H1 (cell line): ENCODE data around the gene IGF2R. TPM values are rescaled to one million over a fixed set of nuclear protein-coding genes. Genes with fewer than 3 reads are reported as not detected.

Experiments used
- CTCF ChIA-PET: fragments of 300-600 bp; sonication (Branson Sonifier 250); formaldehyde crosslinking; loops from one replicate; lab custom pipeline; 2021; ENCODE audit not compliant: partially characterized antibody; lab: Charles Lee
- POLR2A ChIA-PET: fragments of 300-600 bp; sonication (Branson Sonifier 250); formaldehyde crosslinking; loops from one replicate; lab custom pipeline; 2021; ENCODE audit warnings: inconsistent platforms; ENCODE audit not compliant: partially characterized antibody; lab: Charles Lee
- DNase-seq, 2 experiments: peaks; one replicate each; pipeline versions ENCODE4 v3.0.0 to v3.0.0-alpha.2; 2010 to 2022; ENCODE audit warnings: low spot score in 2 of 2, low read depth in 1 of 2, mixed read lengths in 1 of 2
- FAIRE-seq: peaks from 2 replicates; lab custom pipeline; 2011; peaks lifted over from hg19 to GRCh38; lab: Jason Lieb, UNC
- H2AFZ ChIP-seq: 2 replicates; pipeline ENCODE4 v1.8.1; 2012; ENCODE audit warnings: low read length, inconsistent platforms
- H2AK5ac ChIP-seq: 2 replicates; pipeline ENCODE4 v1.6.1; 2013; ENCODE audit warnings: low read depth, low read length
- H2BK120ac ChIP-seq: replicated peaks from 2 replicates; pipeline ENCODE3; 2013; ENCODE audit warnings: low read depth, low read length, inconsistent platforms
- H2BK12ac ChIP-seq: 2 replicates; pipeline ENCODE4 v1.6.1; 2013; ENCODE audit warnings: low read depth, low read length
- H2BK15ac ChIP-seq: 2 replicates; pipeline ENCODE4 v1.6.1; 2013; ENCODE audit warnings: low read length
- H2BK20ac ChIP-seq: 2 replicates; pipeline ENCODE4 v1.6.1; 2013; ENCODE audit warnings: low read length
- H2BK5ac ChIP-seq: 2 replicates; pipeline ENCODE4 v1.6.1; 2013; ENCODE audit warnings: low read depth, low read length
- H3K14ac ChIP-seq: 2 replicates; pipeline ENCODE4 v1.6.1; 2013; ENCODE audit warnings: inconsistent platforms; ENCODE audit not compliant: insufficient read length
- H3K18ac ChIP-seq: 2 replicates; pipeline ENCODE4 v1.6.1; 2013; ENCODE audit warnings: low read length; ENCODE audit errors: extremely low read depth
- H3K23ac ChIP-seq: 2 replicates; pipeline ENCODE4 v1.6.1; 2013; ENCODE audit warnings: inconsistent platforms; ENCODE audit not compliant: insufficient read length
- H3K23me2 ChIP-seq: 2 replicates; pipeline ENCODE4 v1.6.1; 2013; ENCODE audit warnings: low read depth, low read length
- H3K27ac ChIP-seq: 2 replicates; pipeline ENCODE4 v1.6.1; 2011; ENCODE audit warnings: low read depth, low read length, inconsistent platforms
- H3K27me3 ChIP-seq, 4 experiments: replicated peaks in 1 of 4; 1 replicate in 1 of 4; 2 replicates in 3 of 4; pipeline versions ENCODE4 v1.6.1 to v1.8.1; 2011 to 2013; ENCODE audit warnings: low read length in 3 of 4, mild to moderate bottlenecking in 3 of 4, inconsistent platforms in 2 of 4, mixed read lengths in 2 of 4, moderate library complexity in 1 of 4; ENCODE audit not compliant: control insufficient read depth in 3 of 4, insufficient read depth in 3 of 4; ENCODE audit errors: extremely low read depth in 1 of 4
- H3K36me3 ChIP-seq, 4 experiments: 2 replicates each; pipeline versions ENCODE4 v1.6.1 to v1.8.1; 2011 to 2013; ENCODE audit warnings: mild to moderate bottlenecking in 4 of 4, low read length in 3 of 4, moderate library complexity in 2 of 4, control low read depth in 1 of 4, inconsistent platforms in 1 of 4; ENCODE audit not compliant: insufficient read depth in 4 of 4, control insufficient read depth in 2 of 4
- H3K4ac ChIP-seq: replicated peaks from 2 replicates; pipeline ENCODE3; 2013; ENCODE audit warnings: low read length, low read depth, mixed read lengths, inconsistent platforms; ENCODE audit not compliant: insufficient read length
- H3K4me1 ChIP-seq, 4 experiments: replicated peaks in 1 of 4; 1 replicate in 1 of 4; 2 replicates in 3 of 4; pipeline versions ENCODE4 v1.6.1 to v1.8.1; 2011 to 2013; ENCODE audit warnings: low read length in 3 of 4, inconsistent platforms in 2 of 4, mixed read lengths in 1 of 4; ENCODE audit not compliant: insufficient read depth in 4 of 4, control insufficient read depth in 3 of 4
- H3K4me2 ChIP-seq, 2 experiments: 2 replicates each; pipeline versions ENCODE4 v1.6.1 to v1.8.1; 2011 to 2013; ENCODE audit warnings: low read depth in 2 of 2, low read length in 2 of 2, control low read depth in 1 of 2, inconsistent platforms in 1 of 2, mild to moderate bottlenecking in 1 of 2; ENCODE audit not compliant: insufficient read depth in 1 of 2
- H3K4me3 ChIP-seq, 4 experiments: fragments of 200-600, 300-600 bp in 1 of 4; sonication (generic), shearing (Covaris generic), sonication (Bioruptor Twin) in 1 of 4; 2 replicates each; pipeline versions ENCODE4 v1.5.1 to v1.8.1; 2011 to 2016; ENCODE audit warnings: low read length in 4 of 4, low read depth in 3 of 4, control low read depth in 2 of 4, inconsistent platforms in 2 of 4, mild to moderate bottlenecking in 2 of 4, mixed read lengths in 1 of 4, moderate library complexity in 1 of 4; ENCODE audit not compliant: insufficient read depth in 2 of 4; ENCODE audit errors: extremely low read depth in 1 of 4
- H3K56ac ChIP-seq: replicated peaks from 2 replicates; pipeline ENCODE3; 2013; ENCODE audit warnings: low read depth, mild to moderate bottlenecking, mixed read lengths, low read length, inconsistent platforms; ENCODE audit not compliant: insufficient read length
- H3K79me1 ChIP-seq: 2 replicates; pipeline ENCODE4 v1.6.1; 2013; ENCODE audit warnings: low read depth, low read length, control low read depth
- H3K79me2 ChIP-seq, 2 experiments: 2 replicates each; pipeline versions ENCODE4 v1.6.1 to v1.8.1; 2012 to 2013; ENCODE audit warnings: low read length in 2 of 2, mild to moderate bottlenecking in 2 of 2, inconsistent platforms in 1 of 2; ENCODE audit not compliant: insufficient read depth in 2 of 2, control insufficient read depth in 1 of 2
- H3K9ac ChIP-seq, 4 experiments: replicated peaks in 1 of 4; 1 replicate in 1 of 4; 2 replicates in 3 of 4; pipeline versions ENCODE4 v1.6.1 to v1.8.1; 2011 to 2013; ENCODE audit warnings: low read depth in 3 of 4, low read length in 3 of 4, control low read depth in 2 of 4, mild to moderate bottlenecking in 2 of 4, moderate library complexity in 2 of 4, inconsistent platforms in 1 of 4; ENCODE audit errors: extremely low read depth in 1 of 4
- H3K9me3 ChIP-seq, 2 experiments: 2 replicates each; pipeline versions ENCODE4 v1.6.1 to v1.8.1; 2012 to 2013; ENCODE audit warnings: mild to moderate bottlenecking in 2 of 2, moderate library complexity in 2 of 2, control low read depth in 1 of 2, inconsistent platforms in 1 of 2, low read depth in 1 of 2, low read length in 1 of 2, mixed read lengths in 1 of 2; ENCODE audit not compliant: insufficient read depth in 2 of 2
- H4K20me1 ChIP-seq, 2 experiments: replicated peaks in 1 of 2; 2 replicates each; pipeline versions ENCODE3 to v1.8.1; 2011 to 2013; ENCODE audit warnings: inconsistent platforms in 2 of 2, low read length in 2 of 2, mild to moderate bottlenecking in 1 of 2; ENCODE audit not compliant: insufficient read depth in 2 of 2, control insufficient read depth in 1 of 2
- H4K5ac ChIP-seq: 2 replicates; pipeline ENCODE4 v1.6.1; 2013; ENCODE audit warnings: low read length, low read depth, mixed read lengths, inconsistent platforms; ENCODE audit not compliant: insufficient read length
- H4K8ac ChIP-seq: 2 replicates; pipeline ENCODE4 v1.8.0; 2013; ENCODE audit warnings: mild to moderate bottlenecking, moderate library complexity, low read length, inconsistent platforms; ENCODE audit not compliant: insufficient read depth; ENCODE audit errors: extremely low read depth
- H4K91ac ChIP-seq: replicated peaks from 2 replicates; pipeline ENCODE3; 2013; ENCODE audit warnings: low read length, mixed read lengths, inconsistent platforms; ENCODE audit not compliant: insufficient read length
- ATF3 ChIP-seq: IDR thresholded peaks from 2 replicates; pipeline ENCODE4 v1.6.1; 2011; ENCODE audit warnings: low read depth, mild to moderate bottlenecking, low read length; ENCODE audit not compliant: insufficient read depth
- BACH1 ChIP-seq: IDR thresholded peaks from 2 replicates; pipeline ENCODE4 v1.6.1; 2012; ENCODE audit warnings: low read length, improper control_type of control experiment
- CTCF ChIP-seq, 3 experiments: IDR thresholded peaks; 1 replicate in 2 of 3; 2 replicates in 1 of 3; pipeline versions ENCODE4 v1.5.1 to v1.6.1; 2011; ENCODE audit warnings: low read length in 3 of 3, mild to moderate bottlenecking in 3 of 3, inconsistent platforms in 2 of 3, low read depth in 1 of 3, moderate library complexity in 1 of 3; ENCODE audit not compliant: insufficient read depth in 1 of 3; ENCODE audit errors: control extremely low read depth in 1 of 3
- HDAC6 ChIP-seq: IDR thresholded peaks from one replicate; pipeline ENCODE4 v1.7.1; 2012; ENCODE audit warnings: low read depth, mild to moderate bottlenecking, inconsistent platforms, low read length, moderate library complexity
- NANOG ChIP-seq: IDR thresholded peaks from 2 replicates; pipeline ENCODE4 v1.6.1; 2011; ENCODE audit warnings: low read length, low read depth, mild to moderate bottlenecking, inconsistent platforms; ENCODE audit not compliant: insufficient read depth, poor library complexity, severe bottlenecking
- NRF1 ChIP-seq: IDR thresholded peaks from 2 replicates; pipeline ENCODE4 v1.6.1; 2011; ENCODE audit warnings: mild to moderate bottlenecking, low read depth, low read length, improper control_type of control experiment
- RNF2 ChIP-seq: fragments of 200-900, 300-1000 bp; sonication (generic); IDR thresholded peaks from 2 replicates; pipeline ENCODE4 v1.7.1; 2016; ENCODE audit warnings: borderline replicate concordance, low read depth, mild to moderate bottlenecking, antibody characterized with exemption, low read length; ENCODE audit not compliant: poor library complexity, severe bottlenecking; ENCODE audit errors: missing control alignments
- SIN3A ChIP-seq, 2 experiments: IDR thresholded peaks in 1 of 2; conservative IDR thresholded peaks in 1 of 2; 2 replicates each; pipeline ENCODE4 v1.6.1; 2011 to 2012; ENCODE audit warnings: low read length in 2 of 2, improper control_type of control experiment in 1 of 2, low read depth in 1 of 2, mild to moderate bottlenecking in 1 of 2
- TEAD4 ChIP-seq: IDR thresholded peaks from 2 replicates; pipeline ENCODE4 v1.6.1; 2012; ENCODE audit warnings: low read depth, low read length, inconsistent platforms, mixed read lengths
- WGBS, 2 experiments: shearing (Covaris generic) in 1 of 2; methylation state at CpG; one replicate each; pipeline versions ENCODE4 v1.1.6 to v1.1.7; 2013 to 2015; ENCODE audit warnings: low lambda C conversion rate in 2 of 2, mixed read lengths in 2 of 2, inconsistent platforms in 1 of 2, low coverage in 1 of 2, missing lambda C conversion rate in 1 of 2; ENCODE audit not compliant: insufficient replicate concordance in 2 of 2, insufficient coverage in 1 of 2, insufficient read length in 1 of 2; ENCODE audit errors: extremely low coverage in 1 of 2, missing lambda C conversion rate in 1 of 2; 5-methylcytosine and 5-hydroxymethylcytosine counted together
- polyA plus RNA-seq, 7 experiments: library from polyadenylated mRNA; depleted of rRNA in 3 of 7; stranded (reverse) in 5 of 7; unstranded in 2 of 7; fragments of >200 nt in 5 of 7; fragments of 200-250 nt in 2 of 7; gene quantifications; 1 replicate in 5 of 7; 2 replicates in 1 of 7; 4 replicates in 1 of 7; pipeline versions ENCODE4 v1.2.1 to v1.2.3, GENCODE V29; 2011 to 2013; ENCODE audit warnings: missing spikeins in 2 of 7, mixed read lengths in 2 of 7
- total RNA-seq: library from RNA; stranded (reverse); fragmentation: NEBNext Ultra II Directional; extraction: Animal tissue kit (Norgen Biotek cat#: 25700); gene quantifications from 2 replicates; pipeline ENCODE4 v1.2.1, GENCODE V29; 2021

The IGF2R gene
- total and polyA plus RNA-seq, 2 of the 8 experiments (the other 6 are each of a cell fraction or from before 2014, with no cell fraction given) = 20.6 to 74.1 TPM

- no peaks in the 10 kb centered on the region; the same call in 1 of the 2 replicates for H3K79me1 ChIP-seq
- WGBS, 2 experiments = 94% methylated on average over 9 of the region's 9 CpGs; no CpG with 5 or more reads in 1 of the 2 experiments
- H2BK20ac ChIP-seq = no peak overlapping the region
- ChIA-PET POLR2A (no interaction called here), CTCF (no interaction called here)
- H3K14ac ChIP-seq = no peak overlapping the region
- H3K36me3 ChIP-seq = peaks cover 42 to 81% (median 73%) of the 10 kb centered on the region in 4 experiments
- H2BK5ac ChIP-seq = no peak overlapping the region
- H3K27me3 ChIP-seq = no peaks in the 10 kb centered on the region
- H3K4me2 ChIP-seq = no peak overlapping the region
- H2BK12ac ChIP-seq = no peak overlapping the region
- no peaks in the 10 kb centered on the region for H3K9me3 ChIP-seq
- H4K5ac ChIP-seq = no peak overlapping the region
- H4K8ac ChIP-seq = no peak overlapping the region; the same call in 1 of the 2 replicates
- H2BK15ac ChIP-seq = no peak overlapping the region
- no peaks in the 10 kb centered on the region for H3K23me2 ChIP-seq
- H3K79me2 ChIP-seq = no peaks in the 10 kb centered on the region
- DNase-seq (no peak), FAIRE-seq (no peak)
- no peak overlapping the region for H4K91ac ChIP-seq
- no peak overlapping the region for H3K56ac ChIP-seq
- no peak overlapping the region for H2BK120ac ChIP-seq
- H3K27ac ChIP-seq = no peak overlapping the region
- H2AK5ac ChIP-seq = no peak overlapping the region
- no peak overlapping the region for H3K23ac ChIP-seq
- peaks cover 5 to 13% of the 10 kb centered on the region in 2 experiments for H4K20me1 ChIP-seq
- H3K18ac ChIP-seq = no peak overlapping the region
- H2AFZ ChIP-seq = no peak overlapping the region
- H3K4me1 ChIP-seq = no peaks in the 10 kb centered on the region
- no peak overlapping the region; a peak in 1 of 7 replicates for H3K9ac ChIP-seq
- no peak for TF ChIP-seq SIN3A (conservative IDR thresholded peaks at IDR 0.05 in 1 of 2, IDR thresholded peaks at IDR 0.05 in 1 of 2; ENCODE audit: low read depth in 1 of 2, low read length in 2 of 2)
- no peak for TF ChIP-seq HDAC6
- TF ChIP-seq BACH1 = no peak
- no peak for TF ChIP-seq RNF2
- TF ChIP-seq CTCF (IDR thresholded peaks at IDR 0.05; ENCODE audit: control extremely low read depth in 1 of 3, insufficient read depth in 1 of 3, low read depth in 1 of 3, low read length in 3 of 3) = no peak
- no peak for TF ChIP-seq ATF3
- no peak for TF ChIP-seq TEAD4
- no peak for TF ChIP-seq NANOG
- no peak for TF ChIP-seq NRF1
- H3K4me3 ChIP-seq = no peak overlapping the region
- H3K4ac ChIP-seq = no peak overlapping the region
These were observed 80.5 kb downstream of the IGF2R start for GRCh38 chr6:160049346-160049745.
